Measurements from ENCODE around the gene PDZRN3. TPM values are rescaled to one million over a fixed set of nuclear protein-coding genes. Genes with fewer than 3 reads are reported as not detected.

The PDZRN3 gene
- total RNA-seq (2014; rRNA removed; shearing (Covaris generic)), result 3.4 and 3.6 TPM in 2 replicates

DNA sequence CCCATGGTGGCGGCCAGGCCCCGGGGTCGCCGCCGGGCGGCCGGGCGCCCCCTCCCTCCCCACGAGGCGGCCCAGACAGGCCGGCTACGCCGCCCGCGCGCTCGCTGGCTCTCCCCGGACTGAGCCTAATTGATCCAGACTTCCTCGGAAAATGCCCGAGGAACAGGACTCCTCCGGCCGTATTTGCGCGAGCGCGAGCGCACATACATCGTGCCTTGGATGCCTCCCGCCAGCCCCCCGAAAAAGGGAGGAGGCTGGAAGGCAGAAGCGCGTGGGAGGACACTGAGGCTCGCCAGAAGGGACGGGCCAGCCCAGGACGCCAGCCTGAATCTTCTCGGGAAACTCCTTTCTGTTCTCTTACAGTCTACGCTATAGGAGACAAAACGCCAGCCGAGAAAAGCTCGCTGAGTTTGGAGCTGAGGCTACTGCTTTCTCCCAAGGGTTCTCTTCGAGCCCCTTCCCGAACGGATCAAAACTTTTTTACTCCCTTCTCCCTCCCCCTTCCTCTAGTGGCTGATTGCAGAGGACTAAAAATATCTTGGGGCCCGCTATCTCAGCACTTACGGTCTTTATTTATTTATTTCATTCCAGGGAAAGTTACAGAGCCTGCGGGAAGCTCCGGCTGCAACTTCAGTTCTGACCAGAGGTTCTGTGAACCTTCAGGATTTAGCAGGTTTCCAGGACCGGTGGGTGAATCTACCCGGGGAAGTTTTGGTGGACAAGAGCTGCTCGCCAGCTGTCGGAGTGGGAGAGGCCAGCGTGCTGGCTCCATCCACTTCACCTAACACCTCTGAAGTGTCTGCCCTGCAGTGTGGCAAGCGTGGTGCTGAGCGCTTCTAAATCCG lies at the start of gene PDZRN3:
TSS of gene PDZRN3 (minus strand) at position 121 of the 845 bp plus-strand sequence.
- peak; percentile 23 for DNase-seq (ENCODE audit: low spot score)

DNA sequence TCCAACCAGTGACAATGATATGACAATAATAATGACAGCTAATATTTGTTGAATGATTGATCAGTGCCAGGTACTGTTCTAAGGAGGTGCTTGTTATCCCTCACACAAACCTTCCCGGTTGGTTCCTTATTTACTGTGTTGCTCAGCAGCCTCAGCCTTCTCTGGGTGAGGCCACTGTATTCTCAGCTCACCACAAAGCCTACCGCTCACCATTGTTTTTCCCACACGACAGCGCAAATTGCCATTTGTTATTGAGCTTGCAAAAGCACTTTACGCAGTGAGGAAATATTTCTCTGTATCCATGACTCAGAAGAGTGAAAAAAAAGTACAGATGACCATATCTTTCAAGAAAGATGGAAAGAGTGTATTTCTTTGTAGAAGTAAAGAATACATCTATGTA lies 49.5 kb upstream of the PDZRN3 start:
- no peak for DNase-seq (ENCODE audit: low spot score)

- DNase-seq (ENCODE audit: low spot score), result no peak
Observed at GRCh38 chr3:73669260-73669659, 44.5 kb upstream of the PDZRN3 start.

GRCh38 chr3:73668391-73668790 lies 43.6 kb upstream of the PDZRN3 start:
- DNase-seq (ENCODE audit: low spot score), result no peak

- no peak for DNase-seq (ENCODE audit: low spot score)
Observed at GRCh38 chr3:73667889-73668288, 43.1 kb upstream of the PDZRN3 start.

DNA sequence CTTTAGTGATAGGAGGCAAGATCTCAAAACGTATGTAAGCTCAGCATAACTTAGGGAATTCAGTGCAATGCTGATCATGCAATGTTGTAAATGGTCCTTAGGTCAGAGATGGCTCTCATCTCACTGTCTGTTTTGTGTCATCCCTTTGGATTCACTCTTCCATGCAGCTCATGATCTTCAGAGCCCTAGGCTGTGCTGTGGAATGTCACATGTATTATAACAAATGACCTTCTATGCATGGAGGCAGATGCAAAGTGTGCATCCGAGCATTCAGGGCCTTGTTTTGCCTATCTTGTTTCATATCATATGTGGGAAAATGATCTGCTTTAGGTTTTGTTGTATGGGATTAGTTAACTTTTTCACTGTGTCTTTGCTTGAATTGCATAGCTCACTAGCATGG lies 40.5 kb upstream of the PDZRN3 start:
- DNase-seq (ENCODE audit: low spot score), result no peak

DNA sequence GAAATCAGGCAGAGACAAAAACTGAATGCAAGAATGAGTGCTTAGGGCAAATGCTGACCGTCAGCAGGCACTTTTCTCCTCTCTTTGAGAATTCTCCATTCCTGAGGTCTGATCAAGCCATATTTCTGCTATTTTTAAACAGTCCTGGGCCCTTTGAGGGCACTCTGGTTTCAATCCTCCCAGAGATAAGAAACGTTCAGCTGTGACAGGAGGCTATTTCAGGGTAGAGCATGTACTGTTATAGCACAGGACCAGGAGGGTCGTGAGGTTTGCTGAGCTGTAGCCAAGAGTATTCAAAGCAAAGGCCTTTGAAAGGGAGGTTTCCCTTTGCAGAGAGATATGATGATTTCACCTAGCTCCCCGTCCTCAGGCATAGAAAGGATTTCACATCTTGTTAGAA lies 39.6 kb upstream of the PDZRN3 start:
- no peak for DNase-seq (ENCODE audit: low spot score)

- DNase-seq (ENCODE audit: low spot score), result no peak
Observed at GRCh38 chr3:73663495-73663894, 38.8 kb upstream of the PDZRN3 start.

DNA sequence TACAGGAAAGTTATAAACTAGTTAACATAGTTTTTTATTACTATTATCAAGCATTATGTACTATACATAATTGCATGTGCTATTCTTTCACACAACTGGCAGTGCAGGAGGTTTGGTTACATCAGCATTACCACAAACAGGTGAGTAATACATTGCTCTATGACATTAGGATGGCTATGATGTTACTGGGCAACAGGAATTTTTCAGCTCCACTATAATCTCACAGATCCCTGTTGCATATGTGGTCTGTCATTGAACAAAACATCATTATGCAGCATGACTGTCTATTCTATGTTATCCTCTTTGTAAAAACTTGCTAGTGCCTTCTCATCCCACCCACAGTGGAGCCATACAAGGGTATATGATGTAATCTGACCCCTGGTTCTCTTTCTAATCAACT lies 36.5 kb upstream of the PDZRN3 start:
- DNase-seq (ENCODE audit: low spot score), result no peak

- DNase-seq (ENCODE audit: low spot score), result no peak
Observed at GRCh38 chr3:73658227-73658626, 33.5 kb upstream of the PDZRN3 start.

GRCh38 chr3:73657186-73657585 lies 32.4 kb upstream of the PDZRN3 start:
- DNase-seq (ENCODE audit: low spot score), result no peak

DNA sequence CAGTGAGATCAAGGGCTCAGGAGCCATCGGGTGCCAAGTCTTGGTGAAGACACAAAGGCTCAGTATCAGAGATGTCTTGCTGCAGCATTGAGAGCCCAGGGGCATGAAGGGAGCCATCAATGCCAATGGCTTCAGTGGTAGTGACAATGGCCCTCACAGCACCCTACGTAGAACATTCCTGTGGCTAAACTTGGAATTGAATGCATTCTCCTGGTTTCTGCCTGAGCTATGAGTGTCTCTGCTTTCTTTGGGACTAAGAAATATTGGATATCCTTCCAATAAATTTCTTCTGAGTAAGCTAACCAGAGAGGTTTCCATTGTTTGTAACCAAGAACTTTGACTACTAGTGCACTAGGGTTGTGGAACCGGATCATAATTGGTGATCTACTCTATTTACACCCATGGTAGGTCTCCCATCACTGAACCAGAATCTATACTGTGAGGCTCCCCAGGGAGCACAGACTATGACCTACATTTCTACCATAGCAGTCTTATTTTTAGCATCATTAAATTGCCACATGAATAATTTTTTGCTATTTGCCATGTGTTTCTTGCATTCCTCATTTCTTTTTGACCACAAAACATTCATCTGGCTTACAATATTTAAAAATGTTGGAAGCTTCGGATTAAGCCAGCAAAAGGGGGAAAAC lies 31.6 kb upstream of the PDZRN3 start:
- peak; percentile 3 for DNase-seq (ENCODE audit: low spot score)

- DNase-seq (ENCODE audit: low spot score), result no peak
Observed at GRCh38 chr3:73655197-73655596, 30.5 kb upstream of the PDZRN3 start.

GRCh38 chr3:73653877-73654276 lies 29.1 kb upstream of the PDZRN3 start:
- DNase-seq (ENCODE audit: low spot score), result peak; percentile 4

DNA sequence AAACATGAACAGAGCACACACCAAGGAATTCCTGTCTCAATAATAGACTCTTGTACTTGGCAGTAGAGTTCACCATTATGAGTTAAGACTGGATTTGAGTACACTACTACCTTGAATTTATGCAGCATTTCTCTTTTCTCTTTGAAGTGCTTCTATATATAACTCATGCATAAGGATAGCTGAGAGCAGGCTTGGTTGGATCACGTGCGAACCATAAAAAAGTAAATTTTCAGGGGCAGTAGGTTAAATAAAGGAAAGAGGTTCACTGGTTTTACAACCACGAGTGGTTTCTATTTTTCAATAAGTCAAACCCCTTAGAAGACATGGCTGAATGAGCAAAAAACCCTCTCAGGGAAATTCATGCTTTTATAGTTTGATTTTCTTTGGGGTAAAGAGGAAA lies 28.6 kb upstream of the PDZRN3 start:
- DNase-seq (ENCODE audit: low spot score), result no peak

DNA sequence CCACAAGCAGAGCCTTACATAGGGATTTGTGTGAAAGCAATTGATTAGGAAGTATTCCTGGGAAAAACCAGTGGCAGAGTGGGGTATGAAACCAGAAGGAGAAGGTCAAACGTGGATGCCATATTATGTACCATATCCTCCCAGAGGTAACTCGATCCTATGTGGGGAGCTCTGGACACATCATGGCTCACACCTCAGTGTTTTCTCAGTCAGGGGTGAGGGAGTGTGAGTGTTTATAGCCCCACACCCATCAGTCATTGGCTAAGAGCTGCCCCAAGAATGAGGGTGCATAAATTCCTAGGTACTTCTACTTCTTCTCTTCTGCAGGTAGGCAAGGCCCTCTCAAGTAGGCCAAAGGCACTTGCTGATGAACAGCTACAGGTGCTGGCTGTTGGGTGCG lies 28.2 kb upstream of the PDZRN3 start:
- DNase-seq (ENCODE audit: low spot score), result no peak

GRCh38 chr3:73637042-73637441 lies 12.3 kb upstream of the PDZRN3 start:
- DNase-seq (ENCODE audit: low spot score), result peak; percentile 15

GRCh38 chr3:73635254-73635653 lies 10.5 kb upstream of the PDZRN3 start:
- no peak for DNase-seq (ENCODE audit: low spot score)

GRCh38 chr3:73633916-73634344 lies 9.2 kb upstream of the PDZRN3 start:
- no peak for DNase-seq (ENCODE audit: low spot score)

DNA sequence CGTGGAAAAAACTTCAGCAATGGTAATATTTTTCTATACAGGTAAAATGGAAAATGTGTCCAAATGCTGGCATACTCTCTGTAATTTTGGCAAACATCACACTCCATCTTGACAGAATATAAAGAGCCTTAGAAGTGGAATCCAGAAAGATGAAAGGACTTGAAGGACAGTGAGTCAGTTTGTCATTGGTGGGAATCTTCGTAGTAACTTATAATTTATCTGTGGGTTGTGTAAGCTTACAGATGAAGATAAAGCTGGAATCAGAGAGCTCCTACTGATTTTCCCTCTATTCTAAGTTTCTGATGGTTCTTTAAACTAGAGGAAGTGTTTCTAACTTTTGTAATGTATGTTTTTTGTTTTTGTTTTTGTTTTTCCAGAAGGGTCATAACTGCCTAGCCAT lies 8.7 kb upstream of the PDZRN3 start:
- DNase-seq (ENCODE audit: low spot score), result no peak

DNA sequence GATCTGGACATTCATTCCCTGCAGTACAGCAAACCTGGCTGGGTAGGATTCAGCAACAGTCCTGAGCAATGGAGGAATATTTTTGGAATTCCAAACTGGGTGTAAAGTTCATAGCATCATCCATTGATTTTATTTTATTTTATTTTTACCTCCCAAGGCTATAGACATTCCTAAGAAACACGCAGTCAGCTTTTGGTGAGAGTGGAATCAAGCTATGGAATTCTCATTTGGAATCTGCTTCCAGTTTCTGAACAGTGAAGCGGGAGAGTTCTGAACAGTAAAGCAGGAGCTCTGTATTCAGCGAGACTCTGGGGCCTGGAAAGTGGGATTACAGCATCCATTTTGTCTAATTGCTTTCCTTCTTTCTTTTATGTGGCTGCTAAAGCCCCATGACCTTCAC lies 1.4 kb upstream of the PDZRN3 start:
- DNase-seq (ENCODE audit: low spot score), result no peak

- DNase-seq (ENCODE audit: low spot score), result no peak
Observed at GRCh38 chr3:73624017-73624820, 522 bp downstream of the PDZRN3 start.
